Keratinocyte (primary cell): ENCODE measurements around the gene MANEAL. TPM values are rescaled to one million over a fixed set of nuclear protein-coding genes. Genes with fewer than 3 reads are reported as not detected.

Experiments
- DNase-seq: peaks from one replicate; pipeline ENCODE4 v3.0.0-alpha.2; 2011; ENCODE audit warnings: low read depth, missing footprints, low spot score
- FAIRE-seq: peaks from 2 replicates; lab custom pipeline; 2011; peaks lifted over from hg19 to GRCh38; lab: Jason Lieb, UNC
- H2AFZ ChIP-seq: 2 replicates; pipeline ENCODE4 v1.6.0; 2012; ENCODE audit warnings: low read length, control low read depth, inconsistent platforms; ENCODE audit not compliant: control insufficient read depth
- H3K27ac ChIP-seq: 2 replicates; pipeline ENCODE4 v1.5.1; 2011; ENCODE audit warnings: low read length; ENCODE audit not compliant: control insufficient read depth, insufficient read depth
- H3K27me3 ChIP-seq: 3 replicates; pipeline ENCODE4 v1.6.0; 2011; ENCODE audit warnings: low read length; ENCODE audit not compliant: control insufficient read depth, insufficient read depth; ENCODE audit errors: extremely low read depth
- H3K36me3 ChIP-seq, 2 experiments: 2 replicates in 1 of 2; 3 replicates in 1 of 2; pipeline ENCODE4 v1.5.1; 2011; ENCODE audit warnings: low read length in 2 of 2, mild to moderate bottlenecking in 1 of 2; ENCODE audit not compliant: control insufficient read depth in 2 of 2, insufficient read depth in 2 of 2; ENCODE audit errors: extremely low read depth in 1 of 2
- H3K4me1 ChIP-seq: 3 replicates; pipeline ENCODE4 v1.5.1; 2011; ENCODE audit warnings: low read length; ENCODE audit not compliant: control insufficient read depth, insufficient read depth; ENCODE audit errors: extremely low read depth
- H3K4me2 ChIP-seq: 3 replicates; pipeline ENCODE4 v1.6.0; 2011; ENCODE audit warnings: low read depth, low read length; ENCODE audit not compliant: control insufficient read depth, insufficient read depth; ENCODE audit errors: extremely low read depth
- H3K4me3 ChIP-seq, 3 experiments: fragments of 200-600 bp in 1 of 3; sonication (generic) in 1 of 3; 2 replicates in 2 of 3; 3 replicates in 1 of 3; pipeline ENCODE4 v1.5.1; 2011 to 2016; ENCODE audit warnings: low read length in 3 of 3, mild to moderate bottlenecking in 3 of 3, control low read depth in 2 of 3, inconsistent platforms in 1 of 3, low read depth in 1 of 3, mixed read lengths in 1 of 3, mixed run types in 1 of 3, moderate library complexity in 1 of 3; ENCODE audit not compliant: control insufficient read depth in 2 of 3, insufficient read depth in 2 of 3; ENCODE audit errors: extremely low read depth in 1 of 3
- H3K79me2 ChIP-seq: 2 replicates; pipeline ENCODE4 v1.6.0; 2012; ENCODE audit warnings: low read length; ENCODE audit not compliant: control insufficient read depth, insufficient read depth
- H3K9ac ChIP-seq: 3 replicates; pipeline ENCODE4 v1.6.0; 2011; ENCODE audit warnings: low read length; ENCODE audit not compliant: control insufficient read depth, insufficient read depth; ENCODE audit errors: extremely low read depth
- H3K9me1 ChIP-seq: 3 replicates; pipeline ENCODE4 v1.6.0; 2011; ENCODE audit warnings: low read length; ENCODE audit not compliant: control insufficient read depth, insufficient read depth; ENCODE audit errors: extremely low read depth
- H3K9me3 ChIP-seq: 2 replicates; pipeline ENCODE4 v1.5.1; 2012; ENCODE audit warnings: low read depth, low read length; ENCODE audit not compliant: control insufficient read depth
- H4K20me1 ChIP-seq: 3 replicates; pipeline ENCODE4 v1.6.0; 2011; ENCODE audit warnings: low read length; ENCODE audit not compliant: control insufficient read depth, insufficient read depth; ENCODE audit errors: extremely low read depth
- EZH2 ChIP-seq: IDR thresholded peaks from one replicate; pipeline ENCODE4 v1.6.1; 2012; ENCODE audit warnings: inconsistent platforms, mild to moderate bottlenecking, low read length, moderate library complexity
- dilution Hi-C: fragments of 300-500 bp; cut with MboI; formaldehyde crosslinking; loops from one replicate; pipeline ENCODE4 v1.7.0; 2020; ENCODE audit warnings: low sequenced_read_pairs; ENCODE audit not compliant: extremely low pct_ligation_motif_present
- polyA plus RNA-seq, 5 experiments: library from polyadenylated mRNA; depleted of rRNA in 3 of 5; stranded (reverse) in 3 of 5; stranded (forward) in 1 of 5; unstranded in 1 of 5; fragments of >200 nt; gene quantifications; 1 replicate in 1 of 5; 2 replicates in 3 of 5; 3 replicates in 1 of 5; pipeline versions ENCODE4 v1.2.1 to v1.2.3, GENCODE V29; 2011 to 2012; ENCODE audit warnings: missing spikeins in 2 of 5, low read depth in 1 of 5, low replicate concordance in 1 of 5
- TF ChIP-seq, protein P1 (sequence below), 3 experiments: IDR thresholded peaks in 1 of 3; conservative IDR thresholded peaks in 1 of 3; optimal IDR thresholded peaks in 1 of 3; 2 replicates in 2 of 3; 3 replicates in 1 of 3; pipeline versions ENCODE3 to v1.5.1; 2011; ENCODE audit warnings: low read length in 3 of 3, mild to moderate bottlenecking in 3 of 3, moderate library complexity in 2 of 3, control low read depth in 1 of 3, inconsistent platforms in 1 of 3; ENCODE audit not compliant: insufficient read depth in 2 of 3; ENCODE audit errors: extremely low read depth in 1 of 3

Gene MANEAL
- polyA plus RNA-seq, 1 donor (not counting 4 experiments of a cell fraction or from before 2014, with no cell fraction given): 0.37 TPM

DNA sequence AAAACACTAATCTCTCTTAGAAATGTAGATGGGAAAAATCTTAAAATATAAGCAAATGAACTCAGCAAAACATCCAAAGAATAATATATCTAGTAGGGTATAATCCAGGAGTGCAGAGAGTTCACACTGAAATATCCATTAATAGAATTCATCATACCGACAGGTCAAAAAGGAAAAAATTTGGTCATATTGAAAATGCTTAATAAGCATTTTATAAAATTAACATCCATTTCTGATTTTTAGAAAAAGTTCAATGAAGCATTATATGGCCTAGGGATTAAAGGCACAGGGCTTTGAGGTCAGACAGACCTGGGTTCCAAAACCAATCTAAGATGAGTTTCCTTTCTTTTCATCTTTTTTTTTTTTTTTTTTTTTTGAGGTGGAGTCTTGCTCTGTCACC is 45.1 kb upstream of the MANEAL start:
- H3K9ac ChIP-seq: no peak overlapping the region
- H3K79me2 ChIP-seq: no peaks in the 10 kb centered on the region
- no peaks in the 10 kb centered on the region for H3K4me1 ChIP-seq
- DNase-seq (no peak), FAIRE-seq (no peak)
- no peaks in the 10 kb centered on the region for H3K36me3 ChIP-seq
- H2AFZ ChIP-seq: no peak overlapping the region
- H3K9me1 ChIP-seq: no peaks in the 10 kb centered on the region
- TF ChIP-seq, protein P1, sequence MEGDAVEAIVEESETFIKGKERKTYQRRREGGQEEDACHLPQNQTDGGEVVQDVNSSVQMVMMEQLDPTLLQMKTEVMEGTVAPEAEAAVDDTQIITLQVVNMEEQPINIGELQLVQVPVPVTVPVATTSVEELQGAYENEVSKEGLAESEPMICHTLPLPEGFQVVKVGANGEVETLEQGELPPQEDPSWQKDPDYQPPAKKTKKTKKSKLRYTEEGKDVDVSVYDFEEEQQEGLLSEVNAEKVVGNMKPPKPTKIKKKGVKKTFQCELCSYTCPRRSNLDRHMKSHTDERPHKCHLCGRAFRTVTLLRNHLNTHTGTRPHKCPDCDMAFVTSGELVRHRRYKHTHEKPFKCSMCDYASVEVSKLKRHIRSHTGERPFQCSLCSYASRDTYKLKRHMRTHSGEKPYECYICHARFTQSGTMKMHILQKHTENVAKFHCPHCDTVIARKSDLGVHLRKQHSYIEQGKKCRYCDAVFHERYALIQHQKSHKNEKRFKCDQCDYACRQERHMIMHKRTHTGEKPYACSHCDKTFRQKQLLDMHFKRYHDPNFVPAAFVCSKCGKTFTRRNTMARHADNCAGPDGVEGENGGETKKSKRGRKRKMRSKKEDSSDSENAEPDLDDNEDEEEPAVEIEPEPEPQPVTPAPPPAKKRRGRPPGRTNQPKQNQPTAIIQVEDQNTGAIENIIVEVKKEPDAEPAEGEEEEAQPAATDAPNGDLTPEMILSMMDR (optimal IDR thresholded peaks at IDR 0.05 in 1 of 3, IDR thresholded peaks at IDR 0.05 in 1 of 3, conservative IDR thresholded peaks at IDR 0.05 in 1 of 3; ENCODE audit: extremely low read depth in 1 of 3, insufficient read depth in 2 of 3, low read length in 3 of 3): no peak
- H3K9me3 ChIP-seq: peaks cover 2% of the 10 kb centered on the region
- H3K4me3 ChIP-seq: no peak overlapping the region
- dilution Hi-C loops: no loop called here
- H3K27me3 ChIP-seq: peaks cover 19% of the 10 kb centered on the region
- no peaks in the 10 kb centered on the region for H4K20me1 ChIP-seq
- H3K27ac ChIP-seq: no peak overlapping the region
- no peak overlapping the region for H3K4me2 ChIP-seq

DNA sequence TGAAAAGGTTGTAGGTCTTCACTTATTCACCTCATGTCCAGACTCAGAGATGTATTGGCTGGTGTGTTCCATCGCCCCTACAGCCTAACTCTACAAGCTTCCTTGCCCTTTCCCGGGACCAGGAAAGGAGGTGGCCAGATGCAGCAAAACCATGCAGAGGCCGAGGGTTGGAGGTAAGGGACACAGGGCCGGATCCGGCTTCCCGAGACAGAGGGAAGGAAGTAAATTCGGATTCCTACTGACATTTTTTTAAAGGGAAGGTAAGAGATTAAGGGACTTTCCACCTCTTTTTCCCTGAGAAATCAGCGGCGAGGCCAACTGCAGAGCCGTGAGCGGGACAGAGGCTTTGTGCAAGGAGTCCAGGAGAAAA is 41.4 kb upstream of the MANEAL start:
- no peaks in the 10 kb centered on the region for H3K9me1 ChIP-seq
- no peaks in the 10 kb centered on the region for H3K36me3 ChIP-seq
- no peak overlapping the region for H3K27ac ChIP-seq
- DNase-seq (no peak), FAIRE-seq (no peak)
- no peaks in the 10 kb centered on the region for H3K9me3 ChIP-seq
- TF ChIP-seq, protein P1 (optimal IDR thresholded peaks at IDR 0.05 in 1 of 3, IDR thresholded peaks at IDR 0.05 in 1 of 3, conservative IDR thresholded peaks at IDR 0.05 in 1 of 3; ENCODE audit: extremely low read depth in 1 of 3, insufficient read depth in 2 of 3, low read length in 3 of 3): no peak
- TF ChIP-seq EZH2: peak; percentile 85
- no peak overlapping the region for H3K9ac ChIP-seq
- H2AFZ ChIP-seq: no peak overlapping the region
- dilution Hi-C loops: no loop called here
- no peaks in the 10 kb centered on the region for H3K4me1 ChIP-seq
- no peaks in the 10 kb centered on the region for H3K79me2 ChIP-seq
- H3K4me3 ChIP-seq: no peak overlapping the region
- no peaks in the 10 kb centered on the region for H4K20me1 ChIP-seq
- peaks cover 53% of the 10 kb centered on the region for H3K27me3 ChIP-seq
- peak overlapping the region; percentile 27 for H3K4me2 ChIP-seq
